HepG2 (cell line): Measurements from ENCODE around the gene CRYM. TPM values are rescaled to one million over a fixed set of nuclear protein-coding genes. Genes with fewer than 3 reads are reported as not detected.

Experiments used
- AGO1 ChIP-seq: fragments of 200-400 bp; formaldehyde crosslinking; IDR thresholded peaks from 2 replicates; pipeline ENCODE4 v1.6.1; 2017; ENCODE audit warnings: mild to moderate bottlenecking, low read depth, low read length, moderate library complexity; ENCODE audit not compliant: poor library complexity, severe bottlenecking
- ATF1 ChIP-seq: IDR thresholded peaks from 2 replicates; pipeline ENCODE4 v1.6.1; 2016; ENCODE audit warnings: mild to moderate bottlenecking, control low read depth
- ATF7-NPFF ChIP-seq: sonication (generic); formaldehyde crosslinking; IDR thresholded peaks from 2 replicates; pipeline ENCODE4 v1.8.1; 2023; ENCODE audit warnings: mild to moderate bottlenecking, low read depth, missing genetic modification reagents, moderate library complexity
- DNMT1 ChIP-seq: sonication (generic); formaldehyde crosslinking; IDR thresholded peaks from 2 replicates; pipeline ENCODE4 v1.5.1; 2020; ENCODE audit warnings: mild to moderate bottlenecking, missing genetic modification reagents
- EED ChIP-seq: sonication (generic); formaldehyde crosslinking; IDR thresholded peaks from 2 replicates; pipeline ENCODE4 v1.5.0; 2020; ENCODE audit warnings: mild to moderate bottlenecking, missing genetic modification reagents
- FOXA3 ChIP-seq: IDR thresholded peaks from 2 replicates; pipeline ENCODE4 v1.6.1; 2016; ENCODE audit warnings: missing genetic modification reagents, missing compliant biosample characterization
- HCFC1 ChIP-seq: fragments of 150-350 bp; IDR thresholded peaks from 2 replicates; pipeline ENCODE4 v1.6.1; 2014; ENCODE audit warnings: low read depth, low read length
- HNF4G ChIP-seq, 2 experiments: sonication (generic) in 1 of 2; formaldehyde crosslinking in 1 of 2; IDR thresholded peaks; 2 replicates each; pipeline versions ENCODE4 v1.4.0 to v1.6.1; 2011 to 2020; ENCODE audit warnings: borderline replicate concordance in 2 of 2, low read depth in 2 of 2, mild to moderate bottlenecking in 2 of 2, low read length in 1 of 2, missing genetic modification reagents in 1 of 2, moderate library complexity in 1 of 2
- IKZF1 ChIP-seq: fragments of 450-650 bp; IDR thresholded peaks from 2 replicates; pipeline ENCODE4 v1.7.1; 2016
- MBD4 ChIP-seq: IDR thresholded peaks from 2 replicates; pipeline ENCODE4 v1.6.1; 2012; ENCODE audit warnings: low read length, inconsistent platforms, borderline replicate concordance
- NAIF1 ChIP-seq: sonication (generic); formaldehyde crosslinking; IDR thresholded peaks from 2 replicates; pipeline ENCODE4 v1.5.0; 2020; ENCODE audit warnings: mild to moderate bottlenecking, missing genetic modification reagents, borderline replicate concordance
- NFYB ChIP-seq: sonication (generic); formaldehyde crosslinking; IDR thresholded peaks from 2 replicates; pipeline ENCODE4 v1.4.0; 2020; ENCODE audit warnings: missing genetic modification reagents
- POGZ ChIP-seq: sonication (generic); formaldehyde crosslinking; IDR thresholded peaks from 2 replicates; pipeline ENCODE4 v1.4.0; 2020; ENCODE audit warnings: mild to moderate bottlenecking, missing genetic modification reagents
- RFX5 ChIP-seq: IDR thresholded peaks from 2 replicates; pipeline ENCODE4 v1.6.1; 2011; ENCODE audit warnings: low read depth, low read length, improper control_type of control experiment
- SRSF1 ChIP-seq: fragments of 200-400 bp; formaldehyde crosslinking; optimal IDR thresholded peaks from 2 replicates; pipeline ENCODE3; 2017; ENCODE audit warnings: mild to moderate bottlenecking, low read depth, low read length, moderate library complexity
- TBX2 ChIP-seq: sonication (generic); formaldehyde crosslinking; IDR thresholded peaks from 2 replicates; pipeline ENCODE4 v1.5.0; 2020; ENCODE audit warnings: missing genetic modification reagents, mild to moderate bottlenecking, borderline replicate concordance
- ZNF230 ChIP-seq: sonication (generic); formaldehyde crosslinking; IDR thresholded peaks from 2 replicates; pipeline ENCODE4 v1.4.0; 2020; ENCODE audit warnings: mild to moderate bottlenecking, missing genetic modification reagents
- ZNF3 ChIP-seq: IDR thresholded peaks from 2 replicates; pipeline ENCODE4 v1.7.0; 2017; ENCODE audit warnings: inconsistent platforms
- ZNF362 ChIP-seq: sonication (generic); formaldehyde crosslinking; IDR thresholded peaks from 2 replicates; pipeline ENCODE4 v1.4.0; 2020; ENCODE audit warnings: missing genetic modification reagents, mild to moderate bottlenecking, borderline replicate concordance
- ZNF496 ChIP-seq: sonication (generic); formaldehyde crosslinking; IDR thresholded peaks from 2 replicates; pipeline ENCODE4 v1.8.1; 2023; ENCODE audit warnings: mild to moderate bottlenecking, moderate library complexity, missing genetic modification reagents; ENCODE audit not compliant: insufficient replicate concordance
- ZNF780A ChIP-seq: sonication (generic); formaldehyde crosslinking; IDR thresholded peaks from 2 replicates; pipeline ENCODE4 v1.8.0; 2022; ENCODE audit warnings: mild to moderate bottlenecking, missing genetic modification reagents, moderate library complexity
- ZNF879 ChIP-seq: sonication (generic); formaldehyde crosslinking; IDR thresholded peaks from 2 replicates; pipeline ENCODE4 v1.8.1; 2023; ENCODE audit warnings: missing genetic modification reagents
- polyA plus RNA-seq, 8 experiments: library from polyadenylated mRNA; depleted of rRNA in 3 of 8; stranded (reverse) in 7 of 8; unstranded in 1 of 8; fragments of >200 nt; fragmentation: Illumina TruSeq in 4 of 8; extraction: Trizol in 4 of 8; gene quantifications; 2 replicates each; pipeline versions ENCODE4 v1.2.1 to v1.2.3, GENCODE V29; 2011 to 2016; ENCODE audit warnings: low read depth in 4 of 8, missing spikeins in 1 of 8, mixed read lengths in 1 of 8; ENCODE audit not compliant: insufficient read depth in 1 of 8
- total RNA-seq, 5 experiments: library from RNA; depleted of rRNA; stranded (reverse); fragments of >200 nt; fragmentation: Illumina TruSeq; extraction: Trizol; gene quantifications; 2 replicates each; pipeline ENCODE4 v1.2.3, GENCODE V29; 2016; ENCODE audit warnings: low read depth in 1 of 5
- TF ChIP-seq, protein P1 (sequence below): sonication (generic); formaldehyde crosslinking; IDR thresholded peaks from 2 replicates; pipeline ENCODE4 v1.8.1; 2022; ENCODE audit warnings: mild to moderate bottlenecking, missing genetic modification reagents
- TF ChIP-seq, protein P2 (sequence below): sonication (generic); formaldehyde crosslinking; IDR thresholded peaks from 2 replicates; pipeline ENCODE4 v1.4.0; 2020; ENCODE audit warnings: mild to moderate bottlenecking, missing genetic modification reagents
- TF ChIP-seq, protein P3 (sequence below): sonication (generic); formaldehyde crosslinking; IDR thresholded peaks from 2 replicates; pipeline ENCODE4 v1.5.0; 2020; ENCODE audit warnings: missing genetic modification reagents

The CRYM gene
- total and polyA plus RNA-seq, 2 of the 13 experiments (the other 11 are each of a cell fraction or from before 2014, with no cell fraction given) = 1.9 to 2.2 TPM

- TF ChIP-seq MBD4 (no peak), NFYB (CRISPR knock-in tag) (no peak), AGO1 (peak; percentile 45), ATF7-NPFF (CRISPR knock-in tag) (peak; percentile 95), TBX2 (CRISPR knock-in tag) (peak; percentile 92), ZNF879 (CRISPR knock-in tag) (peak; percentile 78; the same call in 1 of the 2 replicates), ZNF230 (CRISPR knock-in tag) (peak; percentile 98), NAIF1 (CRISPR knock-in tag) (no peak; the same call in none of the 2 replicates), FOXA3 (CRISPR knock-in tag) (peak; percentile 38), POGZ (CRISPR knock-in tag) (peak; percentile 86), EED (CRISPR knock-in tag) (peak; percentile 99), ZNF3 (no peak), IKZF1 (no peak), DNMT1 (CRISPR knock-in tag) (peak; percentile 92), RFX5 (no peak), ZNF496 (CRISPR knock-in tag) (no peak), SRSF1 (no peak), ZNF362 (peak; percentile 83; the same call in 1 of the 2 replicates), HCFC1 (no peak; the same call in 1 of the 2 replicates), ZNF780A (CRISPR knock-in tag) (peak; percentile 53), ATF1 (CRISPR knock-in tag) (no peak), HNF4G (IDR thresholded peaks at IDR 0.05; ENCODE audit: borderline replicate concordance, low read depth, low read length) (no peak), HNF4G (CRISPR knock-in tag; IDR thresholded peaks at IDR 0.05; ENCODE audit: borderline replicate concordance, low read depth) (0 out of 2 replicates have a peak, but pooled peaks have one; percentile 45)
- TF ChIP-seq, protein P1, sequence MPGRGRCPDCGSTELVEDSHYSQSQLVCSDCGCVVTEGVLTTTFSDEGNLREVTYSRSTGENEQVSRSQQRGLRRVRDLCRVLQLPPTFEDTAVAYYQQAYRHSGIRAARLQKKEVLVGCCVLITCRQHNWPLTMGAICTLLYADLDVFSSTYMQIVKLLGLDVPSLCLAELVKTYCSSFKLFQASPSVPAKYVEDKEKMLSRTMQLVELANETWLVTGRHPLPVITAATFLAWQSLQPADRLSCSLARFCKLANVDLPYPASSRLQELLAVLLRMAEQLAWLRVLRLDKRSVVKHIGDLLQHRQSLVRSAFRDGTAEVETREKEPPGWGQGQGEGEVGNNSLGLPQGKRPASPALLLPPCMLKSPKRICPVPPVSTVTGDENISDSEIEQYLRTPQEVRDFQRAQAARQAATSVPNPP = 0 out of 2 replicates have a peak, but pooled peaks have one; percentile 22
- TF ChIP-seq, protein P2, sequence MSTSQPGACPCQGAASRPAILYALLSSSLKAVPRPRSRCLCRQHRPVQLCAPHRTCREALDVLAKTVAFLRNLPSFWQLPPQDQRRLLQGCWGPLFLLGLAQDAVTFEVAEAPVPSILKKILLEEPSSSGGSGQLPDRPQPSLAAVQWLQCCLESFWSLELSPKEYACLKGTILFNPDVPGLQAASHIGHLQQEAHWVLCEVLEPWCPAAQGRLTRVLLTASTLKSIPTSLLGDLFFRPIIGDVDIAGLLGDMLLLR (CRISPR knock-in tag) = peak; percentile 97
- TF ChIP-seq, protein P3, sequence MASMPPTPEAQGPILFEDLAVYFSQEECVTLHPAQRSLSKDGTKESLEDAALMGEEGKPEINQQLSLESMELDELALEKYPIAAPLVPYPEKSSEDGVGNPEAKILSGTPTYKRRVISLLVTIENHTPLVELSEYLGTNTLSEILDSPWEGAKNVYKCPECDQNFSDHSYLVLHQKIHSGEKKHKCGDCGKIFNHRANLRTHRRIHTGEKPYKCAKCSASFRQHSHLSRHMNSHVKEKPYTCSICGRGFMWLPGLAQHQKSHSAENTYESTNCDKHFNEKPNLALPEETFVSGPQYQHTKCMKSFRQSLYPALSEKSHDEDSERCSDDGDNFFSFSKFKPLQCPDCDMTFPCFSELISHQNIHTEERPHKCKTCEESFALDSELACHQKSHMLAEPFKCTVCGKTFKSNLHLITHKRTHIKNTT (CRISPR knock-in tag) = no peak
Observed at GRCh38 chr16:21301168-21301894, 23.2 kb upstream of the CRYM start (continued).
